NCI-H526 treated with DMSO at 0.1 percent for 48 hours (cell line): ENCODE measurements around the gene TROAP.
"Not testable (repeated sequence)": the region's sequence is repeated elsewhere in the genome, so short reads cannot be mapped to it uniquely, and the experiment has no call there.

Source experiments
- DNase-seq: peaks from one replicate; lab custom pipeline; 2025; lab: John Stamatoyannopoulos, UW

TROAP gene

GRCh38 chr12:49366652-49367380 is 43.8 kb downstream of the TROAP start:
- peak; percentile 90 for DNase-seq

- DNase-seq: peak; percentile 58
Measured at GRCh38 chr12:49367381-49368239, 44.6 kb downstream of the TROAP start, which contains the start of gene SPATS2. Gene SPATS2, plus strand, starts transcription at chr12:49367462. Its CDS starts 93,551 bp downstream, at chr12:49461013.

- peak; percentile 45 for DNase-seq
Measured at GRCh38 chr12:49368240-49368600, 45.2 kb downstream of the TROAP start.

GRCh38 chr12:49369411-49370145 is 46.5 kb downstream of the TROAP start:
- DNase-seq: peak; percentile 25

- no peak for DNase-seq
Measured at GRCh38 chr12:49370539-49370938, 47.5 kb downstream of the TROAP start.

- no peak for DNase-seq
Measured at GRCh38 chr12:49375406-49375805, 52.4 kb downstream of the TROAP start.

GRCh38 chr12:49377386-49377785 is 54.3 kb downstream of the TROAP start:
- no peak for DNase-seq

- DNase-seq: not testable (repeated sequence)
Measured at GRCh38 chr12:49380184-49380583, 57.1 kb downstream of the TROAP start.
